Liver (tissue), 9 donors: Measurements from ENCODE around the gene ZNF280D. TPM values are rescaled to one million over a fixed set of nuclear protein-coding genes. Genes with fewer than 3 reads are reported as not detected.

Experiments used
- DNase-seq: peaks from one replicate; pipeline ENCODE4 v3.0.0-alpha.2; 2017; ENCODE audit warnings: low spot score
- H3K27ac ChIP-seq, 2 donors: one replicate each; pipeline ENCODE4 v1.7.0; 2013; ENCODE audit warnings: inconsistent platforms in 2 of 2, low read length in 2 of 2, control low read depth in 1 of 2, low read depth in 1 of 2, mild to moderate bottlenecking in 1 of 2
- H3K27me3 ChIP-seq, 4 donors: one replicate each; pipeline versions ENCODE4 v1.6.1 to v1.7.0; 2013; ENCODE audit warnings: low read length in 3 of 4, inconsistent platforms in 1 of 4, mild to moderate bottlenecking in 1 of 4, moderate library complexity in 1 of 4; ENCODE audit not compliant: control insufficient read depth in 4 of 4, insufficient read depth in 4 of 4
- H3K36me3 ChIP-seq, 4 donors: one replicate each; pipeline versions ENCODE4 v1.6.1 to v1.7.0; 2013; ENCODE audit warnings: low read length in 3 of 4, mild to moderate bottlenecking in 3 of 4, low read depth in 1 of 4, moderate library complexity in 1 of 4; ENCODE audit not compliant: control insufficient read depth in 4 of 4, insufficient read depth in 3 of 4
- H3K4me1 ChIP-seq, 4 donors: one replicate each; pipeline versions ENCODE4 v1.6.1 to v1.7.0; 2013; ENCODE audit warnings: low read length in 3 of 4, mild to moderate bottlenecking in 3 of 4, moderate library complexity in 1 of 4; ENCODE audit not compliant: control insufficient read depth in 4 of 4, insufficient read depth in 4 of 4
- H3K4me3 ChIP-seq, 3 donors: one replicate each; pipeline versions ENCODE4 v1.6.1 to v1.7.0; 2013; ENCODE audit warnings: low read length in 3 of 3, control low read depth in 1 of 3, low read depth in 1 of 3, mild to moderate bottlenecking in 1 of 3
- H3K9ac ChIP-seq, 2 donors: one replicate each; pipeline ENCODE4 v1.7.0; 2013; ENCODE audit warnings: low read length in 2 of 2, mild to moderate bottlenecking in 2 of 2, moderate library complexity in 2 of 2, control low read depth in 1 of 2, low read depth in 1 of 2
- H3K9me3 ChIP-seq, 4 donors: one replicate each; pipeline versions ENCODE4 v1.6.1 to v1.7.0; 2013; ENCODE audit warnings: low read length in 3 of 4; ENCODE audit not compliant: control insufficient read depth in 4 of 4
- ATF3 ChIP-seq: IDR thresholded peaks from 2 replicates; pipeline ENCODE4 v1.6.1; 2016; ENCODE audit warnings: antibody characterized with exemption
- CTCF ChIP-seq: fragments of 150-350 bp; IDR thresholded peaks from 2 replicates; pipeline ENCODE4 v1.5.1; 2017; ENCODE audit warnings: improper control_type of control experiment, low read depth, low read length; ENCODE audit not compliant: missing input control
- EGR1 ChIP-seq, 2 donors: IDR thresholded peaks; 2 replicates each; pipeline ENCODE4 v1.6.1; 2016 to 2018; ENCODE audit warnings: antibody characterized with exemption in 2 of 2, low read depth in 2 of 2
- FOXA1 ChIP-seq: IDR thresholded peaks from 2 replicates; pipeline ENCODE4 v1.6.1; 2016; ENCODE audit warnings: antibody characterized with exemption
- FOXA2 ChIP-seq: IDR thresholded peaks from 2 replicates; pipeline ENCODE4 v1.6.1; 2016; ENCODE audit warnings: antibody characterized with exemption
- GABPA ChIP-seq, 2 donors: IDR thresholded peaks in 1 of 2; conservative IDR thresholded peaks in 1 of 2; 2 replicates each; pipeline ENCODE4 v1.6.1; 2016; ENCODE audit warnings: antibody characterized with exemption in 2 of 2, mild to moderate bottlenecking in 1 of 2, moderate library complexity in 1 of 2
- HNF4A ChIP-seq, 2 donors: conservative IDR thresholded peaks; 2 replicates each; pipeline ENCODE4 v1.6.1; 2016; ENCODE audit warnings: antibody characterized with exemption in 2 of 2, mild to moderate bottlenecking in 2 of 2
- HNF4G ChIP-seq: IDR thresholded peaks from 2 replicates; pipeline ENCODE4 v1.6.1; 2016; ENCODE audit warnings: antibody characterized with exemption
- JUND ChIP-seq, 2 donors: IDR thresholded peaks; 2 replicates each; pipeline ENCODE4 v1.6.1; 2016; ENCODE audit warnings: antibody characterized with exemption in 2 of 2
- MAX ChIP-seq: IDR thresholded peaks from 2 replicates; pipeline ENCODE4 v1.6.1; 2016; ENCODE audit warnings: antibody characterized with exemption
- RAD21 ChIP-seq, 2 donors: IDR thresholded peaks; 2 replicates each; pipeline ENCODE4 v1.6.1; 2016; ENCODE audit warnings: antibody characterized with exemption in 2 of 2, mild to moderate bottlenecking in 2 of 2
- REST ChIP-seq: IDR thresholded peaks from 2 replicates; pipeline ENCODE4 v1.6.1; 2016; ENCODE audit warnings: antibody characterized with exemption, mild to moderate bottlenecking
- RXRA ChIP-seq, 2 donors: IDR thresholded peaks; 2 replicates each; pipeline ENCODE4 v1.6.1; 2017 to 2018; ENCODE audit warnings: antibody characterized with exemption in 2 of 2, mild to moderate bottlenecking in 1 of 2
- TAF1 ChIP-seq: conservative IDR thresholded peaks from 2 replicates; pipeline ENCODE4 v1.6.1; 2016; ENCODE audit warnings: antibody characterized with exemption, mild to moderate bottlenecking
- YY1 ChIP-seq: IDR thresholded peaks from 2 replicates; pipeline ENCODE4 v1.6.1; 2016; ENCODE audit warnings: antibody characterized with exemption, mild to moderate bottlenecking
- WGBS: extraction: QIAGEN DNeasy Blood & Tissue Kit; methylation state at CpG from one replicate; pipeline ENCODE4 v1.1.7; 2013; 5-methylcytosine and 5-hydroxymethylcytosine counted together
- polyA plus RNA-seq, 2 donors: library from polyadenylated mRNA; stranded (reverse) in 1 of 2; unstranded in 1 of 2; fragments of 200-250 nt in 1 of 2; fragments of >200 nt in 1 of 2; fragmentation: Nextera tagmentation in 1 of 2; extraction: Ambion mirVana in 1 of 2; gene quantifications; one replicate each; pipeline versions ENCODE4 v1.2.1 to v1.2.3, GENCODE V29; 2013 to 2015
- total RNA-seq, 2 donors: library from RNA; depleted of rRNA; stranded (reverse); fragments of >200 nt; gene quantifications; one replicate each; pipeline ENCODE4 v1.2.3, GENCODE V29; 2014
- donor health status: healthy.
- donor health status: healthy.
- donor health status: healthy.
- donor health status: healthy.
- donor health status: healthy.

Gene ZNF280D
- total and polyA plus RNA-seq, 4 donors, result 5.2 to 32.6 (median 18.9) TPM

- Histone ChIP-seq H3K4me3 (no peak overlapping the region), H3K9me3 (no peaks in the 10 kb centered on the region), H3K27me3 (no peaks in the 10 kb centered on the region), H3K36me3 (no peaks in the 10 kb centered on the region), H3K9ac (no peak overlapping the region), H3K27ac (no peak overlapping the region), H3K4me1 (no peaks in the 10 kb centered on the region)
- DNase-seq, result no peak
- no peak for TF ChIP-seq FOXA2
- no peak for TF ChIP-seq RAD21 (IDR thresholded peaks at IDR 0.05)
- no peak for TF ChIP-seq TAF1
- no peak for TF ChIP-seq FOXA1
- WGBS, result 70% methylated on average over 3 of the region's 3 CpGs
Measured at GRCh38 chr15:56757875-56758274, 24.6 kb upstream of the ZNF280D start.

- Histone ChIP-seq H3K4me1 (peaks cover 0 to 5% (median 2%) of the 10 kb centered on the region in 4 donors), H3K27ac (no peak overlapping the region), H3K36me3 (no peaks in the 10 kb centered on the region), H3K9ac (no peak overlapping the region), H3K4me3 (no peak overlapping the region), H3K9me3 (no peaks in the 10 kb centered on the region), H3K27me3 (no peaks in the 10 kb centered on the region)
- TF ChIP-seq CTCF (no peak), REST (no peak), HNF4G (no peak), FOXA1 (no peak), JUND (IDR thresholded peaks at IDR 0.05) (no peak), FOXA2 (no peak), HNF4A (conservative IDR thresholded peaks at IDR 0.05) (no peak), RAD21 (IDR thresholded peaks at IDR 0.05) (no peak), TAF1 (no peak), MAX (no peak), YY1 (no peak), RXRA (IDR thresholded peaks at IDR 0.05) (no peak), ATF3 (no peak), GABPA (IDR thresholded peaks at IDR 0.05 in 1 of 2, conservative IDR thresholded peaks at IDR 0.05 in 1 of 2) (no peak), EGR1 (IDR thresholded peaks at IDR 0.05; ENCODE audit: low read depth in 2 of 2) (no peak)
- WGBS, result 92% methylated on average over 2 of the region's 2 CpGs
- no peak for DNase-seq
Measured at GRCh38 chr15:56754772-56755370, 21.6 kb upstream of the ZNF280D start.
